HFFc6 (cell line): Measurements from ENCODE around the gene PPP1R3C. TPM values are rescaled to one million over a fixed set of nuclear protein-coding genes. Genes with fewer than 3 reads are reported as not detected.

ENCODE experiments used
- DNase-seq: peaks from one replicate; pipeline ENCODE4 v3.0.0-alpha.2; 2018
- H3K27ac Mint-ChIP-seq: 2 replicates; pipeline ENCODE4 v1.8.0; 2020; ENCODE audit warnings: mild to moderate bottlenecking, mixed read lengths
- H3K27me3 Mint-ChIP-seq: 2 replicates; pipeline ENCODE4 v1.8.0; 2021; ENCODE audit warnings: mild to moderate bottlenecking, moderate library complexity, mixed read lengths; ENCODE audit not compliant: insufficient read depth
- H3K36me3 Mint-ChIP-seq: 2 replicates; pipeline ENCODE4 v1.8.0; 2021; ENCODE audit warnings: low read depth, mixed read lengths
- H3K4me1 Mint-ChIP-seq: 2 replicates; pipeline ENCODE4 v1.8.0; 2020; ENCODE audit warnings: low read depth, mixed read lengths
- H3K4me3 Mint-ChIP-seq: 2 replicates; pipeline ENCODE4 v1.8.0; 2020; ENCODE audit warnings: mild to moderate bottlenecking, moderate library complexity, mixed read lengths
- H3K9me3 Mint-ChIP-seq: 2 replicates; pipeline ENCODE4 v1.8.0; 2020; ENCODE audit warnings: mild to moderate bottlenecking, mixed read lengths
- CTCF ChIP-seq: fragments of 200-600 bp; sonication (generic); IDR thresholded peaks from 2 replicates; pipeline ENCODE4 v1.5.0; 2021; ENCODE audit warnings: antibody characterized with exemption, mild to moderate bottlenecking
- total RNA-seq, 6 experiments: library from RNA; stranded (reverse); fragmentation: NEBNext Ultra II Directional; extraction: Animal tissue kit (Norgen Biotek cat#: 25700); gene quantifications; 2 replicates in 1 of 6; 3 replicates in 5 of 6; pipeline ENCODE4 v1.2.3, GENCODE V29; 2021

The PPP1R3C gene
- total RNA-seq, 6 experiments from 2014 or later = 33.7 to 66.0 (median 39.9) TPM

GRCh38 chr10:91592266-91592975, 40.5 kb downstream of the PPP1R3C start:
- DNase-seq = no peak
- H3K27me3 Mint-ChIP-seq = no peaks in the 10 kb centered on the region; the same call in 1 of the 2 replicates
- no peak overlapping the region for H3K4me3 Mint-ChIP-seq
- TF ChIP-seq CTCF = no peak
- H3K27ac Mint-ChIP-seq = peak overlapping the region; percentile 94; the same call in 1 of the 2 replicates
- no peaks in the 10 kb centered on the region for H3K9me3 Mint-ChIP-seq
- peaks cover 78% of the 10 kb centered on the region for H3K4me1 Mint-ChIP-seq
- no peaks in the 10 kb centered on the region for H3K36me3 Mint-ChIP-seq

- no peak for TF ChIP-seq CTCF
- Mint-ChIP-seq H3K9me3 (no peaks in the 10 kb centered on the region), H3K27me3 (no peaks in the 10 kb centered on the region; the same call in 1 of the 2 replicates), H3K4me3 (peak overlapping the region; percentile 72), H3K27ac (peak overlapping the region; percentile 94), H3K36me3 (no peaks in the 10 kb centered on the region), H3K4me1 (peaks cover 72% of the 10 kb centered on the region)
- no peak for DNase-seq
Measured at GRCh38 chr10:91591797-91592174, 41.1 kb downstream of the PPP1R3C start.

GRCh38 chr10:91590904-91591796, 41.7 kb downstream of the PPP1R3C start:
- no peaks in the 10 kb centered on the region for H3K9me3 Mint-ChIP-seq
- TF ChIP-seq CTCF = no peak
- peak overlapping the region; percentile 72 for H3K4me3 Mint-ChIP-seq
- no peaks in the 10 kb centered on the region for H3K36me3 Mint-ChIP-seq
- DNase-seq = peak; percentile 46
- peaks cover 3% of the 10 kb centered on the region; the same call in 1 of the 2 replicates for H3K27me3 Mint-ChIP-seq
- H3K27ac Mint-ChIP-seq = peak overlapping the region; percentile 94
- peaks cover 66% of the 10 kb centered on the region for H3K4me1 Mint-ChIP-seq

GRCh38 chr10:91590142-91590903, 42.5 kb downstream of the PPP1R3C start:
- H3K27me3 Mint-ChIP-seq = peaks cover 3% of the 10 kb centered on the region; the same call in 1 of the 2 replicates
- peak; percentile 88 for DNase-seq
- no peaks in the 10 kb centered on the region for H3K36me3 Mint-ChIP-seq
- peak overlapping the region; percentile 94 for H3K27ac Mint-ChIP-seq
- peaks cover 61% of the 10 kb centered on the region for H3K4me1 Mint-ChIP-seq
- H3K9me3 Mint-ChIP-seq = no peaks in the 10 kb centered on the region
- TF ChIP-seq CTCF = no peak
- peak overlapping the region; percentile 72 for H3K4me3 Mint-ChIP-seq

GRCh38 chr10:91589658-91590035, 43.2 kb downstream of the PPP1R3C start:
- Mint-ChIP-seq H3K36me3 (no peaks in the 10 kb centered on the region), H3K27me3 (peaks cover 3% of the 10 kb centered on the region; the same call in 1 of the 2 replicates), H3K4me3 (no peak overlapping the region), H3K4me1 (peaks cover 61% of the 10 kb centered on the region), H3K9me3 (no peaks in the 10 kb centered on the region), H3K27ac (peak overlapping the region; percentile 94)
- TF ChIP-seq CTCF = no peak
- no peak for DNase-seq
